ENCODE data around the gene ARX. TPM values are rescaled to one million over a fixed set of nuclear protein-coding genes. Genes with fewer than 3 reads are reported as not detected.

ARX gene
- total and polyA plus RNA-seq, 9 donors, result 21.8 to 152 (median 78.0) TPM

- peak overlapping the region; percentile 10 for H3K4me3 ChIP-seq
- intact Hi-C loops (cut with DNase I), result loop anchor here in 2 of 4 donors (10.0 kb wide), 2 partner anchors 133 to 163 kb away; no protein-coding TSS in a partner anchor
- 21 to 33% (median 31%) methylated on average over 60 to 64 of the region's 64 CpGs for WGBS, 3 donors
- no peaks in the 10 kb centered on the region for H3K36me3 ChIP-seq
- H3K27ac ChIP-seq, result peak overlapping the region; percentile 93
- peak; percentile 29 to 52 (median 48) for DNase-seq
- no peaks in the 10 kb centered on the region for H3K27me3 ChIP-seq
- H3K4me1 ChIP-seq (ENCODE audit: insufficient read depth), result no peaks in the 10 kb centered on the region
- TF ChIP-seq, protein P1, sequence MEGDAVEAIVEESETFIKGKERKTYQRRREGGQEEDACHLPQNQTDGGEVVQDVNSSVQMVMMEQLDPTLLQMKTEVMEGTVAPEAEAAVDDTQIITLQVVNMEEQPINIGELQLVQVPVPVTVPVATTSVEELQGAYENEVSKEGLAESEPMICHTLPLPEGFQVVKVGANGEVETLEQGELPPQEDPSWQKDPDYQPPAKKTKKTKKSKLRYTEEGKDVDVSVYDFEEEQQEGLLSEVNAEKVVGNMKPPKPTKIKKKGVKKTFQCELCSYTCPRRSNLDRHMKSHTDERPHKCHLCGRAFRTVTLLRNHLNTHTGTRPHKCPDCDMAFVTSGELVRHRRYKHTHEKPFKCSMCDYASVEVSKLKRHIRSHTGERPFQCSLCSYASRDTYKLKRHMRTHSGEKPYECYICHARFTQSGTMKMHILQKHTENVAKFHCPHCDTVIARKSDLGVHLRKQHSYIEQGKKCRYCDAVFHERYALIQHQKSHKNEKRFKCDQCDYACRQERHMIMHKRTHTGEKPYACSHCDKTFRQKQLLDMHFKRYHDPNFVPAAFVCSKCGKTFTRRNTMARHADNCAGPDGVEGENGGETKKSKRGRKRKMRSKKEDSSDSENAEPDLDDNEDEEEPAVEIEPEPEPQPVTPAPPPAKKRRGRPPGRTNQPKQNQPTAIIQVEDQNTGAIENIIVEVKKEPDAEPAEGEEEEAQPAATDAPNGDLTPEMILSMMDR (IDR thresholded peaks at IDR 0.05), result no peak
- TF ChIP-seq POLR2A (IDR thresholded peaks at IDR 0.05) (no peak), EP300 (IDR thresholded peaks at IDR 0.05) (no peak)
- peaks cover 0 to 3% of the 10 kb centered on the region in 2 donors for H3K9me3 ChIP-seq
These were observed 8.4 kb downstream of the ARX start for GRCh38 chrX:25007059-25008053.

DNA sequence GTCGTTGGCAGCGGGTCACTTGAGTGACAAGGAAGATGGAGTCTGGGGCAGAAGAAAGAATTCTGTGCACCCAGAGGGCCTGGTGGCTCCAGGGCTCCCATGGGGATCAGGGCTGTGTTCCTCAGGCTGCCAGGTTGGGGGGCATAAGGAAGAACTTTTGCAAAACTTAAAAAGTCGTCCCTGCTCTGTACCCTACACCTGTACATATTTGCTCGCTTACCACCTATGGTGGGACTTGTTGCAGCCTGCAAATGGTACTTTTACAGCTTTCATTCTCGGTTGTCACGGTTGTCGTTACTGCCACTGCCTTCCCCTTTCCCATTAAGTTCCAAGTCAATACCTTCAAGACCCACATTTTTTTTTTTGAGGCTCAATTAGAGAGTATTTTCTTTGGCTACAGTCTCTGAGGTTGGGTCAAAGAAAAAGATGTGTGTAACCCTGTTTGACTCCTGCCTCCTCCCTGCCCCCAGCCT lies 9.1 kb downstream of the ARX start:
- Histone ChIP-seq H3K36me3 (no peaks in the 10 kb centered on the region), H3K4me1 (ENCODE audit: insufficient read depth) (no peaks in the 10 kb centered on the region), H3K9me3 (peaks cover 0 to 3% of the 10 kb centered on the region in 2 donors), H3K27ac (peak overlapping the region; percentile 93), H3K27me3 (no peaks in the 10 kb centered on the region), H3K4me3 (peak overlapping the region; percentile 10)
- 21 to 34% (median 29%) methylated on average over 7 of the region's 7 CpGs for whole genome bisulfite sequencing, 3 donors
- DNase-seq, result no peak
- no peak for TF ChIP-seq POLR2A (IDR thresholded peaks at IDR 0.05)
- TF ChIP-seq EP300 (IDR thresholded peaks at IDR 0.05), result no peak
- TF ChIP-seq, protein P1 (IDR thresholded peaks at IDR 0.05), result no peak
- intact Hi-C loops (cut with DNase I), result loop anchor here in 2 of 4 donors (10.0 kb wide), 2 partner anchors 132 to 162 kb away; no protein-coding TSS in a partner anchor

GRCh38 chrX:25005382-25006185 lies 10.2 kb downstream of the ARX start:
- H3K36me3 ChIP-seq, result no peaks in the 10 kb centered on the region
- TF ChIP-seq, protein P1 (IDR thresholded peaks at IDR 0.05), result no peak
- TF ChIP-seq EP300 (IDR thresholded peaks at IDR 0.05), result no peak
- no peak for TF ChIP-seq POLR2A (IDR thresholded peaks at IDR 0.05)
- DNase-seq, result peak; percentile 26 to 68 (median 59)
- H3K4me3 ChIP-seq, result peak overlapping the region; percentile 20
- peak overlapping the region; percentile 93 for H3K27ac ChIP-seq
- 21 to 28% (median 26%) methylated on average over 60 to 72 of the region's 72 CpGs for WGBS, 3 donors
- no peaks in the 10 kb centered on the region for H3K27me3 ChIP-seq
- intact Hi-C loops (cut with DNase I), result loop anchor here in 2 of 4 donors (10.0 kb wide), 2 partner anchors 131 to 161 kb away; no protein-coding TSS in a partner anchor
- H3K4me1 ChIP-seq (ENCODE audit: insufficient read depth), result no peaks in the 10 kb centered on the region
- H3K9me3 ChIP-seq, result peaks cover 0 to 3% of the 10 kb centered on the region in 2 donors

DNA sequence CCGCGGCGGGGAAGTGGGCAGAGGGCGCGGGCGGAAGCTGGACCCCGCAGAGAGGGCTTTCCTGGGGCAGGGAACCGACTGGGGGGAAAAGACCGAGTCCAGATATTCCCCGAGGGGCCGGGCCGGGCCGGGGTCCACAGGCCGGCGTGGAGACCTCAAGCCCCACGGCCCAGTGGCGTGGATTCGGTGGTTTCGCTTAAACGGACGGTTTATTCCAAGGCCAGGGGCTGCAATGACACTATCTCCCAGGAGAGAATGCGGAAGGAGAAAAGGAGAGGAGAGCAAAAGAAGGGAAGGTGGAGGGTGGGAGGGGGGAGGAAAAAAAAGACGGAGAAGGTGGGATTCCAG lies 10.8 kb downstream of the ARX start:
- H3K4me1 ChIP-seq (ENCODE audit: insufficient read depth), result no peaks in the 10 kb centered on the region
- H3K27me3 ChIP-seq, result no peaks in the 10 kb centered on the region
- peak overlapping the region; percentile 20 for H3K4me3 ChIP-seq
- intact Hi-C loops (cut with DNase I), result loop anchor here in 2 of 4 donors (10.0 kb wide), 2 partner anchors 130 to 160 kb away; no protein-coding TSS in a partner anchor
- peaks cover 0 to 3% of the 10 kb centered on the region in 2 donors for H3K9me3 ChIP-seq
- H3K36me3 ChIP-seq, result no peaks in the 10 kb centered on the region
- DNase-seq, result peak in 2 of 5 donors; percentile 35 to 47
- WGBS, 3 donors, result 21 to 36% (median 26%) methylated on average over 23 of the region's 23 CpGs
- peak overlapping the region; percentile 93 for H3K27ac ChIP-seq
- TF ChIP-seq, protein P1 (IDR thresholded peaks at IDR 0.05), result no peak
- TF ChIP-seq EP300 (IDR thresholded peaks at IDR 0.05) (no peak), POLR2A (IDR thresholded peaks at IDR 0.05) (no peak)

All from ovary (tissue), 9 donors.